CD4-positive, alpha-beta T cell treated with Interleukin-4 for 1 hour (primary cell): ENCODE measurements around the gene LCTL.
A peak's percentile ranks its signal among the peaks of the same experiment; 100 is the strongest.

ENCODE experiments used
- DNase-seq, 2 donors: peaks; one replicate each; pipeline ENCODE4 v3.0.0-alpha.2; 2020 to 2022

LCTL gene, protein sequence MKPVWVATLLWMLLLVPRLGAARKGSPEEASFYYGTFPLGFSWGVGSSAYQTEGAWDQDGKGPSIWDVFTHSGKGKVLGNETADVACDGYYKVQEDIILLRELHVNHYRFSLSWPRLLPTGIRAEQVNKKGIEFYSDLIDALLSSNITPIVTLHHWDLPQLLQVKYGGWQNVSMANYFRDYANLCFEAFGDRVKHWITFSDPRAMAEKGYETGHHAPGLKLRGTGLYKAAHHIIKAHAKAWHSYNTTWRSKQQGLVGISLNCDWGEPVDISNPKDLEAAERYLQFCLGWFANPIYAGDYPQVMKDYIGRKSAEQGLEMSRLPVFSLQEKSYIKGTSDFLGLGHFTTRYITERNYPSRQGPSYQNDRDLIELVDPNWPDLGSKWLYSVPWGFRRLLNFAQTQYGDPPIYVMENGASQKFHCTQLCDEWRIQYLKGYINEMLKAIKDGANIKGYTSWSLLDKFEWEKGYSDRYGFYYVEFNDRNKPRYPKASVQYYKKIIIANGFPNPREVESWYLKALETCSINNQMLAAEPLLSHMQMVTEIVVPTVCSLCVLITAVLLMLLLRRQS

GRCh38 chr15:66565741-66566144 lies at the start of gene LCTL:
LCTL (minus strand) TSS chr15:66565998; CDS start chr15:66565365, 633 bp downstream.
- no peak for DNase-seq

DNA sequence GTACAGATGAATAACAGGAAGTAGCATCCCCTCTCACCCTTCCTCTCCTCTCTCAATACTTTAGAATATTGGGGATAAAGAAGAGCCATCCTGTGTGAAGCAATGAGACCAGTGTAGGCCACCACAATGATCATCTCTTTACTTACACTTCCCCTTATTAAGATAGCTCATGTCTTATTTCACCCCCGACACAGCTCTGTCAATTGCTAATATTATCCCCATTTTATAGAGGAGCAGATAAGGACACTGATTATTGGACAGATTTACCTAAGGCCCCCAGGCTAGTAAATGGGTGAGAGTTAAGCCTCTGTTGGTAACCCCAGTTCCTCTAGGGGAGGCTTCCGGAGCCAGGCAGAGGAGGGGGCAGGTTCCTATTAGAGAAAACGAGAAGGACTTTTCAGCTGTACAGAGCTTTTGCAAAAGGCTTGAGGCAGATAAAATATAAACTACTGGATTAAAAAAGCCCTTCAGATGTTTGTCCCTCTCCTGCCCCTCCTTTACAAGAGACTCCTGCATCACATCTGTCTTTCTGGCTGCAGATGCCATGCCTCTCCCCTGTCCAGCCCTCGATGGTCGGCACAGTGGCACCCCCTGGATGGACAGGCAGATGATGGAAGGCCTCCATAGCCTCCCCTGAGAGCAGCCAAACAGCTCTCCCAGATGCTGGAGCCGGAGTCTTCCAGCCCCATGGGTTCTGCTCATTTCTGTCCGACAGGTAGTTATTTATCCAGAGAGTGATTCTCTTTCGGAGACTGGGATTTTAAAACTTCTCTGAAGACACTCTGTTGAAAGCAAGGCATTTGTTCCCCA lies 49.4 kb upstream of the LCTL start:
- no peak for DNase-seq

DNA sequence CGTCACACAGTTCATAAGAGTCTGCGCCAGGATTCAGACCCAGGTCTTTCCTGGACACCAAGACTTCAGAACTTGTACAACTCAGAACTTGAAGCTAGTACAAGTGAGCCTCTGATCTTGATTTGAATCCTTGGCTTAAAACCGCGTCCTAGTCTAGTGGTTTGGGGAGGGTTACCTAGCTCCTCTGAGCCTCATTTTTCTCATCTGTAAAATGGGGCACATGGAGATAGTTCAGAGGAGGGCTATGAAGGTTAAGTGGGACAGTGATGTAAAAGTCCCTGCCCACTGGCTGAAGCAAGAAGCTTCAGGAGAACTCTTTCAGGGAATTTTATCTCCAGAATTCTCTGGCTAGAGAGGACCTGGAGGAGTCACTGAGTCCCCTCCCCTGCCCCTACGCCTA lies 48.7 kb upstream of the LCTL start:
- DNase-seq: no peak

GRCh38 chr15:66613743-66614142 lies 47.9 kb upstream of the LCTL start:
- no peak for DNase-seq

GRCh38 chr15:66611257-66612053 lies 45.7 kb upstream of the LCTL start:
- DNase-seq: no peak

- no peak for DNase-seq
These were observed 44.1 kb upstream of the LCTL start for GRCh38 chr15:66609876-66610275.

DNA sequence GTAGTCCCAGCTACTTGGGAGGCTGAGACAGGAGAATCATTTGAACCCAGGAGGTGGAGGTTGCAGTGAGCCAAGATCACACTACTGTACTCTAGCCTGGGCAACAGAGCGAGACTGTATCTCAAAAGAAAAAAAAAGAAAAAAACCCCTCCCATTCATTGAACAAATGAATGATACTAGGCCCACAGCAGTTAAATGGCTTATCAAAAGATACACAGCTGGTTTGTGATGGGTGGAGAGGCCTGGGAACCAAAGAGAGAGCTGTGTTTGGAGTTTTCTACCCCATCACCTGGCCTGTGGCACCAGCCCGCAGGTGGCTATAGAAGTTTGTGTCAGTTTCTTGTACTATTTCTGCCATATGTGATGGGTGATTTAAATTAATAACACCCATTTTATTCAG lies 43.1 kb upstream of the LCTL start:
- DNase-seq: no peak

- no peak for DNase-seq
These were observed 42.4 kb upstream of the LCTL start for GRCh38 chr15:66608159-66608558.

GRCh38 chr15:66603301-66604179 lies 37.7 kb upstream of the LCTL start:
- peak; percentile 53 to 66 for DNase-seq

DNA sequence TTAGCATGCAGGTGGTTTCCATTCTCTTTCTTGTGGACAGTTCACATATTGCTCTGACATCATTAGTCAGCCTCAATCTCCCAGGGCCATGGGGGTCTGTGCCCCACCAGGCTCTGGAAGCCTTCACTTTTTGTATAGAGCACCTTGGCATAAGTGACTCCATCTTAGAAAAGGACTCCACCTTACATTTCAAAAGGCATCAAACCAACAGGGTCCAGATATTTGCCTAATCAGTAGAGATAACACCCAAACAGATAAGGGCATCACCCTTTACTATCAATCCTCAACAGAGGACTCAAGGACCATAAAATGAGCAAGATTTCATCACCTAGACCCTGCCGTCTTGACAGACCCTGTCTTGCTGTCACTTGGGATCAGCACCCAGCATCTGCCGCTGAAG lies 35.7 kb upstream of the LCTL start:
- DNase-seq: no peak

DNA sequence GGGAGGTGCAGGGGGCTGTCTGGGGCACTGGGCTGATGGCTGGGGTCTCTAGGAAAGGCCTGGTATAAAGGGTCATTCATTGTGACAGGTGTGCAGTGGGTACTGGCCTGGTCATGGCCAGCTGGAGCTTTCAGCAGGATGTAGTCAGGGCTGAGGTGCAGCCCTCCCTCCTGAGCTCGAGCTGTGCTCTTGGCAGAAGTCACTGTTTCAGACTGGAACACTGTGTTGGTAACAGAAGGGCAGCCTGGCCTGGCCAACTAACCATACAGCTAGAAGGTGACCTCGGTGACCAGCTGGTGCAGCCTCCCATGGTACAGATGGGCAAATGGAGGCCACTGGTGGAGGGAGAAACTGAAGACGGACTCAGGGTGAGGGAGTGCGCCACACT lies 34.4 kb upstream of the LCTL start:
- no peak for DNase-seq

GRCh38 chr15:66599536-66600239 lies 33.9 kb upstream of the LCTL start:
- no peak for DNase-seq

- DNase-seq: no peak
These were observed 32.5 kb upstream of the LCTL start for GRCh38 chr15:66598095-66598815.

- DNase-seq: no peak
These were observed 30.2 kb upstream of the LCTL start for GRCh38 chr15:66595931-66596545.

GRCh38 chr15:66595332-66595731 lies 29.5 kb upstream of the LCTL start:
- DNase-seq: no peak

GRCh38 chr15:66594836-66595235 lies 29.0 kb upstream of the LCTL start:
- DNase-seq: no peak

GRCh38 chr15:66594344-66594743 lies 28.5 kb upstream of the LCTL start:
- DNase-seq: no peak

DNA sequence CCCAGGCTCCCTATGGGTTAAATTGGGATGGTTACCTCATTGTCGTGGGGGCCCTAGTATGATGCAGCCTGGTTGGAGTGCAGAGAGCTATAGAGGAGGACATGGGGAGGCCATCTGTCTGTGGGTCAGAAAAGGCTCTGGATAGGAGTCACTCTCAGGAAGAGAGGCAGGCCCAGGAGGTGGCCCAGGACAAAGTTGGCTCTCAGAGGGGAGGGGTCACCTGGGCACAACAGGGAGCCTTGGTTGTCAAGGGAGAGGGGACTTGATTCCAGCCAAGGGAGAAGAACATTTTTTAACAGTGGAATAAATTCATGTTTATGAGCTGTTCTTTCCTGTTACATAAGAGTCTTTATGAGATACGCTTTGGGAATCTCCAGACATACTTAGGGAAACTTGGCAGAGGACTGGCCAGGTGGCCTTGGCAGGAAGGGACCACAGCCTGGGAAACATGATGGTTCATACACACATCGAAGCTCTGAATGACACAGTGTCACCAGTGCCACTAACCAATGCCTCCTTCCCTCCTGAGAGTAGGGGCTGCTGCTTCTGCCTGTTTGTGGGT lies 27.5 kb upstream of the LCTL start:
- no peak for DNase-seq

DNA sequence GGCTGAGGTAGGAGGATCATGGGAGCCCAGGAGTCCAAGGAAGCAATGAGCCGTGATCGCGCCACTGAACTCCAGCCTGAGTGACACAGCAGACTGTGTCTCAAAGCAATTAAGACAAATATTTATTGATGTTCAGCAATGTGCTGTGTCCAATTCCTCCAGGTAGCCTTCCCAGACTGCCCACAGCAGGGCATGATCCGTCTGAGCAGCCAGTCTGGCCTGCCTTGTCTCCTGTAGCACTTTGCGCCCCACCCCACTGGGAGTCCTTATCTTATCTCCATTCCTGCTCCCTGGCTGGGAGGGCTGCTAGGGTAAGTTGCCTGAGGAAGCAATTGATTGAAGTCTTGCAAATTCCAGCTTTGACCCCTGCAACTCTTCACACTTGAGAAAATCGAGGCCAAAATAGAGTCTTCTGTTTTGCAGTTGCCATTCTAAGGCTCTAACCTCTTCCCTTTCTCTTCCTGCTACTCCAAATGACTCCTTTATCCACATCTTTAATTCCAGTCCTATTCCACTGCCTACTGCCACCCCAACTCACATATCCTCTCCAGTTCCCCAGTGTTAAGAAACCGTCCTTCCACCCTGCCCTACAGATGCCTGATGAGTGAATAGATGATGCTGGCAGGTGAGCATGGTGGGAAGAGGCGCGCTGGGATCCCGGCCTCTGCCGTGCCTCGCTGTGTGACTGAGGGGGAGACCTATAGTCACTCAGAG lies 26.9 kb upstream of the LCTL start:
- no peak for DNase-seq
